Lung (tissue), 12 donors: ENCODE results near the gene CCDC178. TPM values are rescaled to one million over a fixed set of nuclear protein-coding genes. Genes with fewer than 3 reads are reported as not detected.

Source experiments
- ATAC-seq: fragments of 200-7000 bp; cut with Tn5 transposase; one replicate; pipeline ENCODE4 v1.9.1; 2020; ENCODE audit warnings: moderate number of reproducible peaks; ENCODE audit not compliant: insufficient read depth, low FRiP score
- DNase-seq, 3 donors: peaks; one replicate each; pipeline ENCODE4 v3.0.0-alpha.2; 2013 to 2017
- H3K27ac ChIP-seq, 2 donors: one replicate each; pipeline ENCODE4 v1.5.1; 2013; ENCODE audit warnings: mild to moderate bottlenecking in 2 of 2, moderate library complexity in 2 of 2, control low read depth in 1 of 2, inconsistent platforms in 1 of 2, low read depth in 1 of 2, low read length in 1 of 2
- H3K27me3 ChIP-seq, 3 donors: one replicate each; pipeline ENCODE4 v1.5.1; 2013; ENCODE audit warnings: low read length in 2 of 3; ENCODE audit not compliant: control insufficient read depth in 3 of 3, insufficient read depth in 3 of 3
- H3K36me3 ChIP-seq, 4 donors: one replicate each; pipeline ENCODE4 v1.5.1; 2013; ENCODE audit warnings: low read length in 4 of 4, mild to moderate bottlenecking in 1 of 4, moderate library complexity in 1 of 4; ENCODE audit not compliant: control insufficient read depth in 4 of 4, insufficient read depth in 4 of 4
- H3K4me1 ChIP-seq, 5 donors: one replicate each; pipeline ENCODE4 v1.5.1; 2013; ENCODE audit warnings: low read length in 5 of 5, mild to moderate bottlenecking in 2 of 5, moderate library complexity in 1 of 5; ENCODE audit not compliant: control insufficient read depth in 5 of 5, insufficient read depth in 5 of 5
- H3K4me3 ChIP-seq: one replicate; pipeline ENCODE4 v1.5.1; 2013; ENCODE audit warnings: mild to moderate bottlenecking, control low read depth, moderate library complexity
- H3K9ac ChIP-seq, 2 donors: one replicate each; pipeline ENCODE4 v1.5.1; 2013; ENCODE audit warnings: low read length in 2 of 2, control low read depth in 1 of 2; ENCODE audit not compliant: insufficient read depth in 1 of 2
- H3K9me3 ChIP-seq, 4 donors: one replicate each; pipeline ENCODE4 v1.5.1; 2013; ENCODE audit warnings: low read length in 3 of 4, mild to moderate bottlenecking in 1 of 4, moderate library complexity in 1 of 4; ENCODE audit not compliant: control insufficient read depth in 4 of 4, insufficient read depth in 3 of 4
- CTCF ChIP-seq: IDR thresholded peaks from 2 replicates; pipeline ENCODE4 v1.5.1; 2012; ENCODE audit warnings: mild to moderate bottlenecking; ENCODE audit errors: control extremely low read depth, extremely low read depth
- WGBS, 2 donors: extraction: QIAGEN DNeasy Blood & Tissue Kit; methylation state at CpG; one replicate each; pipeline ENCODE4 v1.1.7; 2013; 5-methylcytosine and 5-hydroxymethylcytosine counted together
- polyA plus RNA-seq, 2 donors: library from polyadenylated mRNA; stranded (reverse); fragments of 200-250 nt; gene quantifications; one replicate each; pipeline ENCODE4 v1.2.1, GENCODE V29; 2013
- total RNA-seq, 2 donors: library from RNA; depleted of rRNA in 1 of 2; stranded (reverse); fragments of >200 nt in 1 of 2; gene quantifications; one replicate each; pipeline ENCODE4 v1.2.1, GENCODE V29; 2014 to 2021
- donor health status: control.
- donor health status: control.
- donor health status: Bipolar disorder and iron deficiency.
- donor health status: healthy.
- donor health status: DM: yes; HTN: yes; CAD: no.

CCDC178 gene
- total and polyA plus RNA-seq, 4 donors: 0.08 to 1.1 (median 0.77) TPM

- Histone ChIP-seq H3K36me3 (no peaks in the 10 kb centered on the region), H3K4me3 (no peak overlapping the region), H3K4me1 (no peaks in the 10 kb centered on the region), H3K9ac (no peak overlapping the region), H3K27me3 (no peaks in the 10 kb centered on the region), H3K9me3 (no peaks in the 10 kb centered on the region), H3K27ac (no peak overlapping the region)
- no peak for ATAC-seq
- 57 to 88% methylated on average over 1 of the region's 1 CpG for WGBS, 2 donors
- no peak for TF ChIP-seq CTCF
- DNase-seq: no peak
Measured at GRCh38 chr18:33460681-33461080, 20.2 kb upstream of the CCDC178 start.

GRCh38 chr18:33459612-33460011, 19.1 kb upstream of the CCDC178 start:
- TF ChIP-seq CTCF: no peak
- H3K9me3 ChIP-seq: no peaks in the 10 kb centered on the region
- no peak for ATAC-seq

GRCh38 chr18:33446604-33447003, 6.1 kb upstream of the CCDC178 start:
- H3K4me3 ChIP-seq: no peak overlapping the region
- 39 to 79% methylated on average over 1 of the region's 1 CpG for WGBS, 2 donors
- no peaks in the 10 kb centered on the region for H3K27me3 ChIP-seq
- H3K27ac ChIP-seq: no peak overlapping the region
- DNase-seq (no peak), ATAC-seq (no peak)
- no peaks in the 10 kb centered on the region for H3K36me3 ChIP-seq
- H3K9me3 ChIP-seq: no peaks in the 10 kb centered on the region
- H3K4me1 ChIP-seq: no peaks in the 10 kb centered on the region
- H3K9ac ChIP-seq: no peak overlapping the region
- TF ChIP-seq CTCF: no peak

More at GRCh38 chr18:33459612-33460011, 19.1 kb upstream of the CCDC178 start:
- Histone ChIP-seq H3K36me3 (no peaks in the 10 kb centered on the region), H3K27me3 (no peaks in the 10 kb centered on the region), H3K27ac (no peak overlapping the region), H3K9ac (no peak overlapping the region), H3K4me3 (no peak overlapping the region), H3K4me1 (no peaks in the 10 kb centered on the region)
- no peak for DNase-seq

GRCh38 chr18:33444709-33445108, 4.2 kb upstream of the CCDC178 start:
- DNase-seq: no peak
- no peaks in the 10 kb centered on the region for H3K9me3 ChIP-seq
- H3K27ac ChIP-seq: no peak overlapping the region
- no peak overlapping the region for H3K4me3 ChIP-seq
- no peak overlapping the region for H3K9ac ChIP-seq
- H3K27me3 ChIP-seq: no peaks in the 10 kb centered on the region
- peaks cover 0 to 6% (median under 1%) of the 10 kb centered on the region in 5 donors for H3K4me1 ChIP-seq
- no peak for TF ChIP-seq CTCF
- ATAC-seq: no peak
- 75 to 83% methylated on average over 2 of the region's 2 CpGs for WGBS, 2 donors
- no peaks in the 10 kb centered on the region for H3K36me3 ChIP-seq
